ENCODE measurements around the gene FOXP1. TPM values are rescaled to one million over a fixed set of nuclear protein-coding genes. Genes with fewer than 3 reads are reported as not detected.

Gene FOXP1
- total RNA-seq, 1 donor from 2014 or later = 107 TPM

GRCh38 chr3:71064291-71064955 lies 519.1 kb downstream of the FOXP1 start:
- Histone ChIP-seq H3K4me2 (ENCODE audit: low read length) (peak overlapping the region; percentile 97), H3K9me3 (ENCODE audit: insufficient read depth, low read depth, low read length) (no peaks in the 10 kb centered on the region), H3K9ac (ENCODE audit: low read length) (peak overlapping the region; percentile 98), H4K20me1 (ENCODE audit: insufficient read depth, low read length) (peaks cover 12% of the 10 kb centered on the region), H3K4me3 (ENCODE audit: insufficient read depth, low read depth, low read length) (peak overlapping the region; percentile 95), H3K4me1 (ENCODE audit: insufficient read depth, low read length) (peaks cover 38% of the 10 kb centered on the region), H3K27me3 (ENCODE audit: insufficient read depth, low read length) (no peaks in the 10 kb centered on the region), H3K36me3 (ENCODE audit: insufficient read depth, low read length) (no peaks in the 10 kb centered on the region), H2AFZ (ENCODE audit: low read depth, low read length) (no peak overlapping the region), H3K27ac (ENCODE audit: low read depth, low read length) (peak overlapping the region; percentile 98), H3K79me2 (ENCODE audit: insufficient read depth, low read length) (peaks cover 95% of the 10 kb centered on the region)
- H3K4me1 Mint-ChIP-seq (ENCODE audit: low read depth, unreplicated experiment) = peaks cover 46% of the 10 kb centered on the region
- no peak overlapping the region for H3K27ac Mint-ChIP-seq (ENCODE audit: unreplicated experiment)
- no peaks in the 10 kb centered on the region for H3K27me3 Mint-ChIP-seq (ENCODE audit: low read depth, unreplicated experiment)
- FAIRE-seq = no peak
- H3K4me3 Mint-ChIP-seq (ENCODE audit: unreplicated experiment) = no peak overlapping the region
- H3K36me3 Mint-ChIP-seq (ENCODE audit: low read depth, unreplicated experiment) = no peaks in the 10 kb centered on the region
- DNase-seq (ENCODE audit: low read depth) = peak; percentile 66
- H3K9me3 Mint-ChIP-seq (ENCODE audit: unreplicated experiment) = no peaks in the 10 kb centered on the region
- TF ChIP-seq CTCF (IDR thresholded peaks at IDR 0.05; ENCODE audit: insufficient read depth, low read depth, low read length) (no peak), EZH2 (IDR thresholded peaks at IDR 0.05; ENCODE audit: insufficient read depth, low read length) (no peak)

- H4K20me1 ChIP-seq (ENCODE audit: insufficient read depth, low read length) = peaks cover 10% of the 10 kb centered on the region
- H3K79me2 ChIP-seq (ENCODE audit: insufficient read depth, low read length) = peaks cover 95% of the 10 kb centered on the region
- peaks cover 44% of the 10 kb centered on the region for H3K4me1 Mint-ChIP-seq (ENCODE audit: low read depth, unreplicated experiment)
- no peak overlapping the region for H2AFZ ChIP-seq (ENCODE audit: low read depth, low read length)
- no peaks in the 10 kb centered on the region for H3K27me3 ChIP-seq (ENCODE audit: insufficient read depth, low read length)
- peaks cover 38% of the 10 kb centered on the region for H3K4me1 ChIP-seq (ENCODE audit: insufficient read depth, low read length)
- no peaks in the 10 kb centered on the region for H3K36me3 Mint-ChIP-seq (ENCODE audit: low read depth, unreplicated experiment)
- TF ChIP-seq CTCF (IDR thresholded peaks at IDR 0.05; ENCODE audit: insufficient read depth, low read depth, low read length) (no peak), EZH2 (IDR thresholded peaks at IDR 0.05; ENCODE audit: insufficient read depth, low read length) (no peak)
- H3K36me3 ChIP-seq (ENCODE audit: insufficient read depth, low read length) = no peaks in the 10 kb centered on the region
- H3K9me3 ChIP-seq (ENCODE audit: insufficient read depth, low read depth, low read length) = no peaks in the 10 kb centered on the region
- peak overlapping the region; percentile 98 for H3K27ac ChIP-seq (ENCODE audit: low read depth, low read length)
- DNase-seq (ENCODE audit: low read depth) = no peak
- peak; percentile 9 for FAIRE-seq
- H3K9me3 Mint-ChIP-seq (ENCODE audit: unreplicated experiment) = no peaks in the 10 kb centered on the region
- H3K27me3 Mint-ChIP-seq (ENCODE audit: low read depth, unreplicated experiment) = no peaks in the 10 kb centered on the region
- peak overlapping the region; percentile 95 for H3K4me3 ChIP-seq (ENCODE audit: insufficient read depth, low read depth, low read length)
- H3K4me3 Mint-ChIP-seq (ENCODE audit: unreplicated experiment) = no peak overlapping the region
- peak overlapping the region; percentile 98 for H3K9ac ChIP-seq (ENCODE audit: low read length)
- H3K27ac Mint-ChIP-seq (ENCODE audit: unreplicated experiment) = no peak overlapping the region
- H3K4me2 ChIP-seq (ENCODE audit: low read length) = peak overlapping the region; percentile 97
Measured at GRCh38 chr3:71063773-71064290, 519.7 kb downstream of the FOXP1 start.

Data from astrocyte (in vitro differentiated cells and primary cell).